Caco-2 (cell line): ENCODE measurements around the gene VPS33B. TPM values are rescaled to one million over a fixed set of nuclear protein-coding genes. Genes with fewer than 3 reads are reported as not detected.

Experiments used
- BruUV-seq: library from RNA; stranded (reverse); fragments of 400-500 nt; replicated peaks from 2 replicates; lab custom pipeline; 2021; lab: Mats Ljungman, UMichigan
- CTCF ChIA-PET: fragments of 300-600 bp; sonication (Branson Sonifier 250); formaldehyde crosslinking; loops from one replicate; lab custom pipeline; 2022; ENCODE audit warnings: antibody characterized with exemption; lab: Charles Lee
- POLR2A ChIA-PET: fragments of 300-600 bp; sonication (Branson Sonifier 250); formaldehyde crosslinking; loops from one replicate; lab custom pipeline; 2022; ENCODE audit warnings: antibody characterized with exemption; lab: Charles Lee
- DNase-seq, 2 experiments: peaks; one replicate each; pipeline versions ENCODE4 v3.0.0 to v3.0.0-alpha.2; 2020 to 2022
- H3K27me3 ChIP-seq: replicated peaks from 2 replicates; pipeline ENCODE4 v1.6.0; 2011; ENCODE audit warnings: low read length; ENCODE audit not compliant: control insufficient read depth, insufficient read depth
- H3K36me3 ChIP-seq: 2 replicates; pipeline ENCODE4 v1.5.1; 2011; ENCODE audit warnings: low read length; ENCODE audit not compliant: control insufficient read depth, insufficient read depth
- H3K4me1 ChIP-seq: fragments of 250-450 bp; sonication (Bioruptor Pico); 2 replicates; pipeline ENCODE4 v1.5.1; 2020; ENCODE audit warnings: mild to moderate bottlenecking
- H3K4me3 ChIP-seq: 2 replicates; pipeline ENCODE4 v1.5.1; 2011; ENCODE audit warnings: low read depth, mild to moderate bottlenecking, control low read depth, low read length
- H3K9me3 ChIP-seq: fragments of 250-450 bp; sonication (Bioruptor Pico); 2 replicates; pipeline ENCODE4 v1.5.1; 2020; ENCODE audit warnings: mild to moderate bottlenecking, moderate library complexity
- H3K27ac Mint-ChIP-seq: one replicate; pipeline ENCODE4 v1.8.0; 2022; ENCODE audit warnings: mixed read lengths; ENCODE audit not compliant: unreplicated experiment
- H3K27me3 Mint-ChIP-seq: one replicate; pipeline ENCODE4 v1.8.0; 2022; ENCODE audit warnings: mixed read lengths; ENCODE audit not compliant: insufficient read depth, unreplicated experiment
- H3K36me3 Mint-ChIP-seq: one replicate; pipeline ENCODE4 v1.8.0; 2022; ENCODE audit warnings: mild to moderate bottlenecking, mixed read lengths; ENCODE audit not compliant: insufficient read depth, unreplicated experiment
- H3K4me1 Mint-ChIP-seq: one replicate; pipeline ENCODE4 v1.8.0; 2022; ENCODE audit warnings: low read depth, mixed read lengths; ENCODE audit not compliant: unreplicated experiment
- H3K4me3 Mint-ChIP-seq: one replicate; pipeline ENCODE4 v1.8.0; 2022; ENCODE audit warnings: mild to moderate bottlenecking, moderate library complexity, mixed read lengths; ENCODE audit not compliant: unreplicated experiment
- H3K9me3 Mint-ChIP-seq: one replicate; pipeline ENCODE4 v1.8.0; 2022; ENCODE audit warnings: mixed read lengths; ENCODE audit not compliant: unreplicated experiment
- intact Hi-C: fragments of 100-400 bp; cut with micrococcal nuclease; formaldehyde crosslinking; loops from one replicate; pipeline ENCODE4 v1.10.0; 2022; ENCODE audit not compliant: unreplicated experiment
- total RNA-seq: library from RNA; stranded (reverse); gene quantifications from 2 replicates; pipeline ENCODE4 v1.2.3, GENCODE V29; 2022
- TF ChIP-seq, protein P1 (sequence below), 2 experiments: fragments of 200-600 bp in 1 of 2; IDR thresholded peaks; 1 replicate in 1 of 2; 2 replicates in 1 of 2; pipeline versions ENCODE4 v1.5.1 to v1.8.0; 2011 to 2022; ENCODE audit warnings: antibody characterized with exemption in 1 of 2, control low read depth in 1 of 2, inconsistent platforms in 1 of 2, low read depth in 1 of 2, low read length in 1 of 2, mild to moderate bottlenecking in 1 of 2, moderate library complexity in 1 of 2; ENCODE audit not compliant: insufficient read depth in 1 of 2, severe bottlenecking in 1 of 2, unreplicated experiment in 1 of 2

VPS33B gene
- total RNA-seq, 1 experiment from 2014 or later, result 13.7 TPM

DNA sequence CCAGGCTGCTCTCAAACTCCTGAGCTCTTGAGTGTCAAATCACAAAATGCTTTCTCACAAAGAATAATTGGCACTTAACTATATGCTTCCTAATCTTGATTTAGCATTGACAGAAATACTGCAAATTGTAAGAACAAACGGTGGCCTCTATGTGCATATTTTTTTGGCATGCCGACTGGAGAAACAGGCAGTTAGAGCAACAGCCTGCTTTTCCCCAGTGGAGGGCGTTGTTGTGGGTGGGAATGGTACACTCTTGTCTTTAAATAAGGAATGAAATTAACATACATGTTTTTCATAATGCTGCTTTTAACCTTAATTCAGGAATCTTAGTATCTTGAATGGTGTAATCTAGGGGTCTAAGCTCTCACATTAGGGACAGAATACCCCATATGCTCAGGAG, 46.6 kb upstream of the VPS33B start:
- DNase-seq, result no peak
- Mint-ChIP-seq H3K36me3 (no peaks in the 10 kb centered on the region), H3K4me1 (no peaks in the 10 kb centered on the region), H3K9me3 (no peaks in the 10 kb centered on the region), H3K4me3 (no peak overlapping the region), H3K27me3 (peaks cover 13% of the 10 kb centered on the region), H3K27ac (no peak overlapping the region)
- TF ChIP-seq, protein P1, sequence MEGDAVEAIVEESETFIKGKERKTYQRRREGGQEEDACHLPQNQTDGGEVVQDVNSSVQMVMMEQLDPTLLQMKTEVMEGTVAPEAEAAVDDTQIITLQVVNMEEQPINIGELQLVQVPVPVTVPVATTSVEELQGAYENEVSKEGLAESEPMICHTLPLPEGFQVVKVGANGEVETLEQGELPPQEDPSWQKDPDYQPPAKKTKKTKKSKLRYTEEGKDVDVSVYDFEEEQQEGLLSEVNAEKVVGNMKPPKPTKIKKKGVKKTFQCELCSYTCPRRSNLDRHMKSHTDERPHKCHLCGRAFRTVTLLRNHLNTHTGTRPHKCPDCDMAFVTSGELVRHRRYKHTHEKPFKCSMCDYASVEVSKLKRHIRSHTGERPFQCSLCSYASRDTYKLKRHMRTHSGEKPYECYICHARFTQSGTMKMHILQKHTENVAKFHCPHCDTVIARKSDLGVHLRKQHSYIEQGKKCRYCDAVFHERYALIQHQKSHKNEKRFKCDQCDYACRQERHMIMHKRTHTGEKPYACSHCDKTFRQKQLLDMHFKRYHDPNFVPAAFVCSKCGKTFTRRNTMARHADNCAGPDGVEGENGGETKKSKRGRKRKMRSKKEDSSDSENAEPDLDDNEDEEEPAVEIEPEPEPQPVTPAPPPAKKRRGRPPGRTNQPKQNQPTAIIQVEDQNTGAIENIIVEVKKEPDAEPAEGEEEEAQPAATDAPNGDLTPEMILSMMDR (IDR thresholded peaks at IDR 0.05; ENCODE audit: insufficient read depth in 1 of 2, low read depth in 1 of 2, low read length in 1 of 2, severe bottlenecking in 1 of 2, unreplicated experiment in 1 of 2), result no peak
- Histone ChIP-seq H3K9me3 (no peaks in the 10 kb centered on the region), H3K27me3 (no peaks in the 10 kb centered on the region), H3K4me1 (no peaks in the 10 kb centered on the region), H3K4me3 (no peak overlapping the region), H3K36me3 (no peaks in the 10 kb centered on the region)
- intact Hi-C loops, result no loop called here
- CTCF ChIA-PET, result no interaction called here
- POLR2A ChIA-PET, result no interaction called here
- BruUV-seq, result no TSS peak

DNA sequence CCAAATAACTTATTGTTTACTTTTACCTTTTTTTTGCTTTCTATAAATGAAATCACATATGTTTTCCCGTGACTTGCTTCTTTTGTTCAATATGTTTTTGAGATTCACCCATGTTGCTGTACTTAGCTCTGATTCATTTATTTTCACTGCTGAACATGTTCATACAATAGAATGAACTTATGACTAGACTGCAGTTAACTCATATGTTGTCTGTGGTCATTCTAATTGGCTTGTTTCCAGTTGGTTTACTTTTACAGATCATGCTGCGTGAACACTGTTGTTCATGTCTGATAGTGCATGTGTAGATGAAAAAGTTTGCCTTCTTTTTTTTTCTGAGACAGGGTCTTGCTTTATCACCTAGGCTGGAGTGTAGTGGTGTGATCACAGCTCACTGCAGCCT, 46.0 kb upstream of the VPS33B start:
- no TSS peak for BruUV-seq
- Histone ChIP-seq H3K36me3 (no peaks in the 10 kb centered on the region), H3K9me3 (no peaks in the 10 kb centered on the region), H3K27me3 (no peaks in the 10 kb centered on the region), H3K4me3 (no peak overlapping the region), H3K4me1 (no peaks in the 10 kb centered on the region)
- CTCF ChIA-PET, result no interaction called here
- Mint-ChIP-seq H3K36me3 (no peaks in the 10 kb centered on the region), H3K9me3 (no peaks in the 10 kb centered on the region), H3K4me1 (no peaks in the 10 kb centered on the region), H3K27ac (no peak overlapping the region), H3K27me3 (peaks cover 13% of the 10 kb centered on the region), H3K4me3 (no peak overlapping the region)
- DNase-seq, result no peak
- intact Hi-C loops, result no loop called here
- POLR2A ChIA-PET, result interaction anchor here (0.5 kb wide), 1 partner anchor 53 kb away, joined by 7 read pairs; no protein-coding TSS in a partner anchor
- TF ChIP-seq, protein P1 (IDR thresholded peaks at IDR 0.05; ENCODE audit: insufficient read depth in 1 of 2, low read depth in 1 of 2, low read length in 1 of 2, severe bottlenecking in 1 of 2, unreplicated experiment in 1 of 2), result no peak

DNA sequence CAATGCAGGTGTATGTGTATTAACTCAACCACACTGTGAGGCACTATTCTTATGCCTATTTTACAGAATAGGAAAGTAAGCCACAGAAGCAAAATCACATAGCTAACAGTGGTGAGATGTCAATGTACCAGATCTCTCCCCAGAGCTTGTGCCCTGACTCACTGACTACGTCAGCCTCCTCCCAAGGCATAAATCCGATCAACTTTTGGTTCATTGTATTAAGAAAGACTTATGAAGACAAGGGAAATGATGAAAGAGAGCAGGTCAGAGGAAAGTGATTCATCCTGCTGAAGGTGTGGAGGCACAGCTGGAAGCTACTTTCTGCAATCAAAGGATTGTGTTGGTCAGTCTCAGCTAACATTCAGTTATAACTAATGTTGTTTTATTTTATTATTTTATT, 44.6 kb upstream of the VPS33B start:
- Mint-ChIP-seq H3K36me3 (no peaks in the 10 kb centered on the region), H3K9me3 (no peaks in the 10 kb centered on the region), H3K4me1 (no peaks in the 10 kb centered on the region), H3K4me3 (no peak overlapping the region), H3K27me3 (peaks cover 13% of the 10 kb centered on the region), H3K27ac (no peak overlapping the region)
- BruUV-seq, result no TSS peak
- no peak overlapping the region for H3K4me3 ChIP-seq
- no peak for DNase-seq
- CTCF ChIA-PET, result no interaction called here
- H3K4me1 ChIP-seq, result no peaks in the 10 kb centered on the region
- no peaks in the 10 kb centered on the region for H3K9me3 ChIP-seq
- no peaks in the 10 kb centered on the region for H3K36me3 ChIP-seq
- TF ChIP-seq, protein P1 (IDR thresholded peaks at IDR 0.05; ENCODE audit: insufficient read depth in 1 of 2, low read depth in 1 of 2, low read length in 1 of 2, severe bottlenecking in 1 of 2, unreplicated experiment in 1 of 2), result no peak
- H3K27me3 ChIP-seq, result no peaks in the 10 kb centered on the region
- intact Hi-C loops, result no loop called here
- POLR2A ChIA-PET, result no interaction called here
